ENCODE data around the gene DNAJC8. TPM values are rescaled to one million over a fixed set of nuclear protein-coding genes. Genes with fewer than 3 reads are reported as not detected.

The DNAJC8 gene
- total RNA-seq = 10 to 100 TPM; 63.4 to 71.6 (median 64.1) TPM
- polyA plus RNA-seq = 78.3 TPM
- long read RNA-seq, donor 1, transcript DNAJC8-201 (9 exons, 1,759 nt) = major isoform, 192 of 216 reads
- long read RNA-seq, donor 1, transcript DNAJC8-205 (10 exons, 1,600 nt) = minor isoform, 7 of 216 reads
- long read RNA-seq, donor 1, partial matches to known transcripts = 10 of 216 reads
- long read RNA-seq, donor 1, other reads (novel, unspliced or antisense) = 7 of 216 reads
- long read RNA-seq, donor 2, transcript DNAJC8-201 (9 exons, 1,759 nt) = major isoform, 67 of 73 reads
- long read RNA-seq, donor 2, partial matches to known transcripts = 0 of 73 reads
- long read RNA-seq, donor 2, other reads (novel, unspliced or antisense) = 3 of 73 reads
- long read RNA-seq, donor 3, transcript DNAJC8-201 (9 exons, 1,759 nt) = major isoform, 308 of 335 reads
- long read RNA-seq, donor 3, transcript DNAJC8-205 (10 exons, 1,600 nt) = minor isoform, 7 of 335 reads
- long read RNA-seq, donor 3, partial matches to known transcripts = 6 of 335 reads
- long read RNA-seq, donor 3, other reads (novel, unspliced or antisense) = 13 of 335 reads
- long read RNA-seq, donor 4, transcript DNAJC8-201 (9 exons, 1,759 nt) = major isoform, 73 of 76 reads
- long read RNA-seq, donor 4, partial matches to known transcripts = 0 of 76 reads
- long read RNA-seq, donor 4, other reads (novel, unspliced or antisense) = 1 of 76 reads

GRCh38 chr1:28232558-28233263 is at the start of gene DNAJC8:
DNAJC8 (minus strand) TSS chr1:28233029; CDS start chr1:28232998, 31 bp downstream.
- H3K4me1 ChIP-seq (ENCODE audit: control insufficient read depth, insufficient read depth, low read length) = peaks cover 8% of the 10 kb centered on the region
- under 1% methylated on average over 40 of the region's 40 CpGs for WGBS
- no peaks in the 10 kb centered on the region for H3K9me3 ChIP-seq (ENCODE audit: control insufficient read depth, low read length)
- intact Hi-C loops (cut with DNase I) = no loop called here
- ATAC-seq (peak; percentile 77), DNase-seq (peak; percentile 96 to 98 (median 97))
- peak within 1 kb of the TSS; percentile 39 for H3K27ac ChIP-seq (ENCODE audit: low read length)
- H3K27me3 ChIP-seq (ENCODE audit: control insufficient read depth, insufficient read depth) = no peaks in the 10 kb centered on the region
- H3K4me3 ChIP-seq (ENCODE audit: low read length) = peak within 1 kb of the TSS; percentile 61

DNA sequence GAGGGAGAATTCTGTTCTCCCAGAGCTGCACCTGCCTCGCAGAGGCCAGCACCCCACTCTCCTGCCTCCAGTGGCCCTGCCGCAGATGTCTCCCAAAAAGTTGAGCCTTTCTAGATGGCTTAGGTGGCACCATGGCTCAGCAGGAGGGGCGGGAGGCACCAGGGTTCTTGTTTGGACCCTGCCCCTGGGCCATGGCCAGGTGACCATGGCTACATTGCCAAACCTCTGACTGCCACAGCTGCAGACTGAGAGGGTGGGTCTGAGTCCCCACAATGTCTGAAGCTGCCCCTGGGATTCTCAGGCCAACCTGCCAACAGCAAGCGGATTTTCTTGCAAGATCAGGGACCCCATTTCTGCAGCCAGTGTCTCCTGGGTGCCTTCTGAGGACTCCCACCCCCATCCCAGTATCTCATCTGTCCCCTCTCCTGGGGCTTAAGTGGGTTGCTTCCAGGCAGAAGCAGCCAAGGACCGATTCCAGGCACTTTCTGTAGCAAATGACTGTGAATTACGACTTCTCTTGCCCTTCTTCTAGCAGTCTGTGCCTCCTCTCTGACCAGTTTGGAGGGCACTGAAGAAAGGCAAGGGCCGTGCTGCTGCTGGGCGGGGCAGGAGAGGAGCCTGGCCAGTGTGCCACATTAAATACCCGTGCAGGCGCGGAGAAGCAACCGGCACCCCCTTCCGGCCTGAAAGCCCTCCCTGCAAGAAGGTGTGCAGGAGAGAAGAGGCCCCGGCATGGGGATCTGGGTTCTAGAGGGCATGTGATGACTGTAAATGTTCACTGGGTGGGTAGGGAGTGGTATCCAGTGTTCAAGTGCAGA is 49.0 kb upstream of the DNAJC8 start:
- no peak overlapping the region for H3K27ac ChIP-seq (ENCODE audit: low read length)
- intact Hi-C loops (cut with DNase I) = no loop called here
- no peak overlapping the region for H3K4me3 ChIP-seq (ENCODE audit: low read length)
- DNase-seq = no peak
- no peaks in the 10 kb centered on the region for H3K4me1 ChIP-seq (ENCODE audit: control insufficient read depth, insufficient read depth, low read length)
- ATAC-seq = no peak
- 89% methylated on average over 14 of the region's 14 CpGs for WGBS
- H3K27me3 ChIP-seq (ENCODE audit: control insufficient read depth, insufficient read depth) = no peaks in the 10 kb centered on the region
- no peaks in the 10 kb centered on the region for H3K9me3 ChIP-seq (ENCODE audit: control insufficient read depth, low read length)

DNA sequence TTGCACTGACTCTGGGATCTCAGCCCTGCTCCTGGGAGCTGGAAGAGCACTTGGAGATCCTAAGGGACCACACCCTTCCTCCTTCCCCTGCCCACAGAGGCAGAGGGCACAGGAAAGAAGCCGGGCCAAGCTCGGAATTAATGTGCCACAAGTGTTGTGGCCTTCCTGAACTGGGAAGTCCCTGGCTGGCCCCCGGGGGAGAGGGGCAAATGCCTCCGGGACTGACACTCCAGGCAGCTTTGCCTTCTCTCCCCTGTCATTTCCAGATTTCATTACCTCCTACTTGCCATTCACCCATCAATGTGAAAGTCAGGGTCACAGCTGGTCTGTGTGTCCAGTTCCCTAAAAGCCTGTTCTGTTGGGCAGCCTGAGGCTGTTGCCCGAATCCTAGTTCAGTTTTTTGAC is 48.1 kb upstream of the DNAJC8 start:
- ATAC-seq = peak; percentile 47 to 65
- intact Hi-C loops (cut with DNase I) = no loop called here
- no peaks in the 10 kb centered on the region for H3K27me3 ChIP-seq (ENCODE audit: control insufficient read depth, insufficient read depth)
- no peak overlapping the region for H3K4me3 ChIP-seq (ENCODE audit: low read length)
- H3K9me3 ChIP-seq (ENCODE audit: control insufficient read depth, low read length) = no peaks in the 10 kb centered on the region
- 61% methylated on average over 5 of the region's 5 CpGs for WGBS
- peak; percentile 27 to 61 (median 49) for DNase-seq
- no peak overlapping the region for H3K27ac ChIP-seq (ENCODE audit: low read length)
- H3K4me1 ChIP-seq (ENCODE audit: control insufficient read depth, insufficient read depth, low read length) = no peaks in the 10 kb centered on the region

DNA sequence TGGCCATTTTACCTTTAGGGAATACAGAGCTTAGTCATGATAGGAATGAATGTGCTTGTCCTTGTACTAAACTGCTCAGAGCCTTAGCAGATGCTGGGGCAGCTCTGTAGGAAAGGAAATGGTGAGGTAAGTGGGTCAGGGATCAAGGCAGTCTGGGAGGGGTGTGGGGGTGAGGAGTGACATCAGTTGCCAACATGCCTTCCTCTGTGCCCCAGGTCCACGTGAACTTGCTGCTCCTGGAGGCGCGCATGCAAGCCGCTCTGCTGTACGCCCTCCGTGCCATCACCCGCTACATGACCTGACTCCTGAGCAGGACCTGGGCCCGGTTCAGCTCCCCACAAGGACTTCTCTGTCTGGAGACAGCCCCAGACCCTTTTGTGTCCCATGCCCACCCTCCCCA is 47.7 kb upstream of the DNAJC8 start:
- WGBS = 90% methylated on average over 8 of the region's 8 CpGs
- H3K4me3 ChIP-seq (ENCODE audit: low read length) = no peak overlapping the region

DNA sequence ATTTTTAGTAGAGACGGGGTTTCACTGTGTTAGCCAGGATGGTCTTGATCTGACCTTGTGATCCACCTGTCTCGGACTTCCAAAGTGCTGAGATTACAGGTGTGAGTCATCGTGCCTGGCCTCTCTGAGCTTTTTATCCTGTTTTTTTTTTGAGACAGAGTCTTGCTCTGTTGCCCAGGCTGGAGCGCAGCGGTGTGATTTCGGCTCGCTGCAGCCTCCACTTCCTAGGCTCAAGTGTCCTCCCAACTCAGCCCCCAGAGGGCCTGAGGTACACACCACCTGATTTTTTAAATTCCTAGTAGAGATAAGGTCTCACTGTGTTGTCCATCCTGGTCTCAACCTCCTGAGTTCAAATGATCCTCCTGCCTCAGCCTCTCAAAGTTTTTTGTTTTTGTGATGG is 46.9 kb upstream of the DNAJC8 start:
- WGBS = 93% methylated on average over 7 of the region's 7 CpGs
- intact Hi-C loops (cut with DNase I) = no loop called here
- Histone ChIP-seq H3K4me1 (ENCODE audit: control insufficient read depth, insufficient read depth, low read length) (no peaks in the 10 kb centered on the region), H3K9me3 (ENCODE audit: control insufficient read depth, low read length) (no peaks in the 10 kb centered on the region), H3K27me3 (ENCODE audit: control insufficient read depth, insufficient read depth) (no peaks in the 10 kb centered on the region), H3K4me3 (ENCODE audit: low read length) (no peak overlapping the region), H3K27ac (ENCODE audit: low read length) (no peak overlapping the region)
- ATAC-seq = no peak
- DNase-seq = no peak

More for the DNA sequence above, 47.7 kb upstream of the DNAJC8 start:
- Histone ChIP-seq H3K27me3 (ENCODE audit: control insufficient read depth, insufficient read depth) (no peaks in the 10 kb centered on the region), H3K9me3 (ENCODE audit: control insufficient read depth, low read length) (no peaks in the 10 kb centered on the region), H3K4me1 (ENCODE audit: control insufficient read depth, insufficient read depth, low read length) (no peaks in the 10 kb centered on the region), H3K27ac (ENCODE audit: low read length) (no peak overlapping the region)
- intact Hi-C loops (cut with DNase I) = no loop called here
- ATAC-seq = peak; percentile 37 to 50
- DNase-seq = peak in 1 of 3 donors; percentile 57

- ATAC-seq (no peak), DNase-seq (no peak)
- 85% methylated on average over 5 of the region's 5 CpGs for WGBS
- no peaks in the 10 kb centered on the region for H3K4me1 ChIP-seq (ENCODE audit: control insufficient read depth, insufficient read depth, low read length)
- H3K27ac ChIP-seq (ENCODE audit: low read length) = no peak overlapping the region
- no peaks in the 10 kb centered on the region for H3K9me3 ChIP-seq (ENCODE audit: control insufficient read depth, low read length)
- no peaks in the 10 kb centered on the region for H3K27me3 ChIP-seq (ENCODE audit: control insufficient read depth, insufficient read depth)
- intact Hi-C loops (cut with DNase I) = no loop called here
- H3K4me3 ChIP-seq (ENCODE audit: low read length) = no peak overlapping the region
Observed at GRCh38 chr1:28278763-28279162, 45.9 kb upstream of the DNAJC8 start.

GRCh38 chr1:28273216-28273860 is 40.5 kb upstream of the DNAJC8 start:
- intact Hi-C loops (cut with DNase I) = no loop called here
- H3K4me3 ChIP-seq (ENCODE audit: low read length) = no peak overlapping the region
- peak in 1 of 2 donors; percentile 19 for ATAC-seq
- no peak overlapping the region for H3K27ac ChIP-seq (ENCODE audit: low read length)
- 80% methylated on average over 17 of the region's 17 CpGs for WGBS
- H3K9me3 ChIP-seq (ENCODE audit: control insufficient read depth, low read length) = no peaks in the 10 kb centered on the region
- no peaks in the 10 kb centered on the region for H3K4me1 ChIP-seq (ENCODE audit: control insufficient read depth, insufficient read depth, low read length)
- no peaks in the 10 kb centered on the region for H3K27me3 ChIP-seq (ENCODE audit: control insufficient read depth, insufficient read depth)
- no peak for DNase-seq

DNA sequence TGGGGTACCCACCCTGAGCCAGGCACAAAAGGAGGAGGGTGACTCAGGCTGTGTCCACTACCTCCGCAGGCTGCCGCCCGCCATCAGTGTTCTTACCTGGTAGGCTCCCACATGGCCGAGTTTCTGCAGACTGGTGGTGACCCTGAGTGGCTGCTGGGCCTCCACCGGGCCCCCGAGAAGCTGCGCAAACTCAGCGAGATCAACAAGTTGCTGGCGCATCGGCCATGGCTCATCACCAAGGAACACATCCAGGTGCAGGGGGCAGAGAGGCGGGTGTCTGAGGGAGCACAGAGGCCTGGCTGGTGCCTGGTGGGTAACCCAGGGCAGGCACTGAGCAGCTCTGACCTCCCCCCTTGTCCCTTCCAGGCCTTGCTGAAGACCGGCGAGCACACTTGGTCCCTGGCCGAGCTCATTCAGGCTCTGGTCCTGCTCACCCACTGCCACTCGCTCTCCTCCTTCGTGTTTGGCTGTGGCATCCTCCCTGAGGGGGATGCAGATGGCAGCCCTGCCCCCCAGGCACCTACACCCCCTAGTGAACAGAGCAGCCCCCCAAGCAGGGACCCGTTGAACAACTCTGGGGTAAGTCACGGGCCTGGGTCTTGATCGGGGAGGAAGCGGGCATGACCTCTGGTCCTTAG is 39.5 kb upstream of the DNAJC8 start:
- ATAC-seq = peak in 1 of 2 donors; percentile 11
- 95% methylated on average over 20 of the region's 20 CpGs for WGBS
- no peaks in the 10 kb centered on the region for H3K4me1 ChIP-seq (ENCODE audit: control insufficient read depth, insufficient read depth, low read length)
- H3K27ac ChIP-seq (ENCODE audit: low read length) = no peak overlapping the region
- intact Hi-C loops (cut with DNase I) = no loop called here
- no peaks in the 10 kb centered on the region for H3K27me3 ChIP-seq (ENCODE audit: control insufficient read depth, insufficient read depth)
- no peak for DNase-seq
- no peak overlapping the region for H3K4me3 ChIP-seq (ENCODE audit: low read length)
- H3K9me3 ChIP-seq (ENCODE audit: control insufficient read depth, low read length) = no peaks in the 10 kb centered on the region

GRCh38 chr1:28269529-28269928 is 36.7 kb upstream of the DNAJC8 start:
- H3K27me3 ChIP-seq (ENCODE audit: control insufficient read depth, insufficient read depth) = no peaks in the 10 kb centered on the region
- ATAC-seq (no peak), DNase-seq (no peak)
- 71% methylated on average over 2 of the region's 2 CpGs for WGBS
- intact Hi-C loops (cut with DNase I) = no loop called here
- no peaks in the 10 kb centered on the region for H3K9me3 ChIP-seq (ENCODE audit: control insufficient read depth, low read length)
- H3K4me1 ChIP-seq (ENCODE audit: control insufficient read depth, insufficient read depth, low read length) = peaks cover 5% of the 10 kb centered on the region
- H3K4me3 ChIP-seq (ENCODE audit: low read length) = no peak overlapping the region
- H3K27ac ChIP-seq (ENCODE audit: low read length) = no peak overlapping the region

DNA sequence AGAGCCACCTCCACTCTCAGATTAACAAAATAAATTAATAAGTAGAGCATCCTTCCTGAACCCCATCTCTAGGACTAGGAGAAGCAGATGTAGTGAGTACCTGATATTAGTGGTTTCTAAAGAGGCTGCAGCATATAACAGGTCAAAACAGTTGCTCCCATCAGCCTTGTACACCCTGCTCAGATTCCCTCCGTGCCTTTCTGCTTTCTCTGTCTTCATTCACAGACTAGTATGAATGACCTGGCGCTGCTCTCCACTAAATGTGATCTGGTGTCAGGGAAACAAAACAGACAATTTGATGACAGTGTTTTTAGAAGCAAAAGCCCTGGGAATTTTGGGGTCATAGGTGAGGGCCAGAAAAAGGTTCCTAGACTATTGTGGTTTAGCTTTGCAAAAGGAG is 34.8 kb upstream of the DNAJC8 start:
- ATAC-seq = no peak
- 75% methylated on average over 2 of the region's 2 CpGs for WGBS
- intact Hi-C loops (cut with DNase I) = no loop called here

More for the DNA sequence above, 34.8 kb upstream of the DNAJC8 start:
- Histone ChIP-seq H3K27me3 (ENCODE audit: control insufficient read depth, insufficient read depth) (no peaks in the 10 kb centered on the region), H3K27ac (ENCODE audit: low read length) (no peak overlapping the region), H3K9me3 (ENCODE audit: control insufficient read depth, low read length) (no peaks in the 10 kb centered on the region), H3K4me3 (ENCODE audit: low read length) (no peak overlapping the region), H3K4me1 (ENCODE audit: control insufficient read depth, insufficient read depth, low read length) (peaks cover 9% of the 10 kb centered on the region)
- no peak for DNase-seq
